Measurements from ENCODE around the gene EXOSC5.
"Not testable (repeated sequence)": the region's sequence is repeated elsewhere in the genome, so short reads cannot be mapped to it uniquely, and the experiment has no call there.

Gene EXOSC5

GRCh38 chr19:41397086-41398049 lies at the start of gene EXOSC5, which contains the start of gene BCKDHA:
TSS of gene EXOSC5 (minus strand) at chr19:41397359. CDS start at chr19:41397328, 31 bp downstream.
TSS of gene BCKDHA (plus strand) at chr19:41397818. CDS start at chr19:41397828, 10 bp downstream.
- peak; percentile 98 for DNase-seq

- DNase-seq: peak; percentile 47
These were observed 48.4 kb upstream of the EXOSC5 start for GRCh38 chr19:41445575-41445974.

- DNase-seq: no peak
These were observed 46.8 kb upstream of the EXOSC5 start for GRCh38 chr19:41443813-41444455.

- peak; percentile 43 for DNase-seq
These were observed 45.6 kb upstream of the EXOSC5 start, which contains the start of gene ERICH4 for GRCh38 chr19:41442473-41443355. TSS of gene ERICH4 (plus strand) at chr19:41443156. CDS start at chr19:41443170, 14 bp downstream.

- DNase-seq: no peak
These were observed 44.3 kb upstream of the EXOSC5 start for GRCh38 chr19:41441321-41441945.

- DNase-seq: peak; percentile 96
These were observed 42.5 kb upstream of the EXOSC5 start, which contains the start of gene DMAC2 for GRCh38 chr19:41439441-41440222. TSS of gene DMAC2 (minus strand) at chr19:41439912. CDS start at chr19:41439899, 13 bp downstream.

GRCh38 chr19:41437944-41438574 lies 40.9 kb upstream of the EXOSC5 start:
- no peak for DNase-seq

- no peak for DNase-seq
These were observed 39.5 kb upstream of the EXOSC5 start for GRCh38 chr19:41436674-41436951.

- no peak for DNase-seq
These were observed 38.9 kb upstream of the EXOSC5 start for GRCh38 chr19:41435936-41436673.

- not testable (repeated sequence) for DNase-seq
These were observed 38.2 kb upstream of the EXOSC5 start for GRCh38 chr19:41435376-41435775.

GRCh38 chr19:41434450-41434849 lies 37.3 kb upstream of the EXOSC5 start:
- DNase-seq: no peak

- no peak for DNase-seq
These were observed 36.0 kb upstream of the EXOSC5 start for GRCh38 chr19:41433171-41433570.

- DNase-seq: no peak
These were observed 34.5 kb upstream of the EXOSC5 start for GRCh38 chr19:41431426-41432386.

GRCh38 chr19:41430922-41431321 lies 33.8 kb upstream of the EXOSC5 start:
- DNase-seq: no peak

GRCh38 chr19:41428481-41428859 lies 31.3 kb upstream of the EXOSC5 start:
- no peak for DNase-seq

- peak; percentile 73 for DNase-seq
These were observed 30.7 kb upstream of the EXOSC5 start for GRCh38 chr19:41427647-41428480.

- DNase-seq: no peak
These were observed 29.9 kb upstream of the EXOSC5 start, which contains the start of gene B3GNT8 for GRCh38 chr19:41426952-41427646. TSS of gene B3GNT8 (minus strand) at chr19:41427374. CDS start at chr19:41426778, 596 bp downstream.

Measured in activated CD8-positive, alpha-beta memory T cell treated with anti-CD3 and anti-CD28 coated beads for 24 hours (primary cell).